Activated naive CD4-positive, alpha-beta T cell treated with anti-CD3 and anti-CD28 coated beads for 36 hours (primary cell): ENCODE data around the gene MYO9A. TPM values are rescaled to one million over a fixed set of nuclear protein-coding genes. Genes with fewer than 3 reads are reported as not detected.

ENCODE experiments used
- CTCF ChIA-PET: fragments of 350-600 bp; sonication (Branson Sonifier 250); formaldehyde crosslinking; loops from one replicate; lab custom pipeline; 2021; ENCODE audit warnings: antibody characterized with exemption; lab: Charles Lee
- DNase-seq: peaks from one replicate; pipeline ENCODE4 v3.0.0-alpha.2; 2020
- H3K27ac Mint-ChIP-seq: one replicate; pipeline ENCODE4 v1.8.0; 2021; ENCODE audit warnings: mild to moderate bottlenecking, mixed read lengths
- H3K27me3 Mint-ChIP-seq: one replicate; pipeline ENCODE4 v1.8.0; 2021; ENCODE audit warnings: low read depth, mixed read lengths
- H3K36me3 Mint-ChIP-seq: one replicate; pipeline ENCODE4 v1.8.0; 2021; ENCODE audit warnings: low read depth, mixed read lengths
- H3K4me1 Mint-ChIP-seq: one replicate; pipeline ENCODE4 v1.8.0; 2021; ENCODE audit warnings: low read depth, mixed read lengths
- H3K4me3 Mint-ChIP-seq: one replicate; pipeline ENCODE4 v1.8.0; 2021; ENCODE audit warnings: mild to moderate bottlenecking, moderate library complexity, mixed read lengths
- H3K9me3 Mint-ChIP-seq: one replicate; pipeline ENCODE4 v1.8.0; 2021; ENCODE audit warnings: mixed read lengths
- intact Hi-C: fragments of 100-400 bp; cut with micrococcal nuclease; formaldehyde crosslinking; loops from one replicate; pipeline ENCODE4 v1.15.1; 2023
- total RNA-seq, 2 experiments: library from RNA; stranded (reverse); gene quantifications; one replicate each; pipeline ENCODE4 v1.2.3, GENCODE V29; 2021

Gene MYO9A
- total RNA-seq, 2 experiments from 2014 or later: 9.5 to 10.0 TPM

GRCh38 chr15:71813723-71814470, 304.1 kb downstream of the MYO9A start:
- H3K36me3 Mint-ChIP-seq: no peaks in the 10 kb centered on the region
- peaks cover 6% of the 10 kb centered on the region for H3K9me3 Mint-ChIP-seq
- intact Hi-C loops: no loop called here
- no peak for DNase-seq
- CTCF ChIA-PET: no interaction called here
- H3K4me3 Mint-ChIP-seq: no peak overlapping the region
- no peaks in the 10 kb centered on the region for H3K4me1 Mint-ChIP-seq
- H3K27me3 Mint-ChIP-seq: no peaks in the 10 kb centered on the region
- no peak overlapping the region for H3K27ac Mint-ChIP-seq

GRCh38 chr15:71812966-71813722, 304.8 kb downstream of the MYO9A start:
- no peaks in the 10 kb centered on the region for H3K36me3 Mint-ChIP-seq
- no peaks in the 10 kb centered on the region for H3K4me1 Mint-ChIP-seq
- H3K27ac Mint-ChIP-seq: no peak overlapping the region
- no peak overlapping the region for H3K4me3 Mint-ChIP-seq
- no peaks in the 10 kb centered on the region for H3K27me3 Mint-ChIP-seq
- H3K9me3 Mint-ChIP-seq: peaks cover 2% of the 10 kb centered on the region
- DNase-seq: no peak
- intact Hi-C loops: no loop called here
- CTCF ChIA-PET: no interaction called here

- Mint-ChIP-seq H3K27ac (no peak overlapping the region), H3K9me3 (no peaks in the 10 kb centered on the region), H3K4me1 (no peaks in the 10 kb centered on the region), H3K4me3 (no peak overlapping the region), H3K27me3 (no peaks in the 10 kb centered on the region), H3K36me3 (no peaks in the 10 kb centered on the region)
- no peak for DNase-seq
- intact Hi-C loops: no loop called here
- CTCF ChIA-PET: no interaction called here
Observed at GRCh38 chr15:71811752-71812735, 305.9 kb downstream of the MYO9A start.

GRCh38 chr15:71811036-71811736, 306.8 kb downstream of the MYO9A start:
- H3K4me1 Mint-ChIP-seq: no peaks in the 10 kb centered on the region
- no peak for DNase-seq
- no peaks in the 10 kb centered on the region for H3K9me3 Mint-ChIP-seq
- H3K4me3 Mint-ChIP-seq: no peak overlapping the region
- no peak overlapping the region for H3K27ac Mint-ChIP-seq
- intact Hi-C loops: no loop called here
- H3K27me3 Mint-ChIP-seq: no peaks in the 10 kb centered on the region
- CTCF ChIA-PET: interaction anchor here (0.6 kb wide), 1 partner anchor 1002 kb away, joined by 3 read pairs; no protein-coding TSS in a partner anchor
- no peaks in the 10 kb centered on the region for H3K36me3 Mint-ChIP-seq

- no peak within 1 kb of the TSS for H3K27ac Mint-ChIP-seq
- CTCF ChIA-PET: interaction anchor here (0.6 kb wide), 2 partner anchors 367 to 1001 kb away, joined by 3 read pairs; no protein-coding TSS in a partner anchor
- intact Hi-C loops: no loop called here
- H3K36me3 Mint-ChIP-seq: no peaks in the 10 kb centered on the region
- no peak within 1 kb of the TSS for H3K4me3 Mint-ChIP-seq
- no peaks in the 10 kb centered on the region for H3K9me3 Mint-ChIP-seq
- DNase-seq: no peak
- no peaks in the 10 kb centered on the region for H3K27me3 Mint-ChIP-seq
- H3K4me1 Mint-ChIP-seq: no peaks in the 10 kb centered on the region
Observed at GRCh38 chr15:71810256-71811035, 307.5 kb downstream of the MYO9A start, which contains the start of gene NR2E3. Gene NR2E3 (plus strand): TSS chr15:71810554. CDS start chr15:71810744, 190 bp downstream.

GRCh38 chr15:71809346-71809745, 308.6 kb downstream of the MYO9A start:
- CTCF ChIA-PET: no interaction called here
- Mint-ChIP-seq H3K36me3 (no peaks in the 10 kb centered on the region), H3K4me3 (no peak overlapping the region), H3K9me3 (no peaks in the 10 kb centered on the region), H3K4me1 (no peaks in the 10 kb centered on the region), H3K27ac (no peak overlapping the region), H3K27me3 (no peaks in the 10 kb centered on the region)
- no peak for DNase-seq
- intact Hi-C loops: no loop called here

- H3K4me1 Mint-ChIP-seq: no peaks in the 10 kb centered on the region
- H3K36me3 Mint-ChIP-seq: no peaks in the 10 kb centered on the region
- no peak overlapping the region for H3K27ac Mint-ChIP-seq
- H3K4me3 Mint-ChIP-seq: no peak overlapping the region
- DNase-seq: no peak
- no peaks in the 10 kb centered on the region for H3K9me3 Mint-ChIP-seq
- intact Hi-C loops: no loop called here
- CTCF ChIA-PET: no interaction called here
- H3K27me3 Mint-ChIP-seq: no peaks in the 10 kb centered on the region
Observed at GRCh38 chr15:71808311-71809020, 309.5 kb downstream of the MYO9A start.

GRCh38 chr15:71807691-71808091, 310.3 kb downstream of the MYO9A start:
- Mint-ChIP-seq H3K36me3 (no peaks in the 10 kb centered on the region), H3K27me3 (peaks cover 2% of the 10 kb centered on the region), H3K9me3 (no peaks in the 10 kb centered on the region), H3K4me1 (no peaks in the 10 kb centered on the region), H3K27ac (no peak overlapping the region), H3K4me3 (no peak overlapping the region)
- intact Hi-C loops: no loop called here
- no peak for DNase-seq
- CTCF ChIA-PET: interaction anchor here (0.8 kb wide), 1 partner anchor 64 kb away, joined by 5 read pairs; no protein-coding TSS in a partner anchor

GRCh38 chr15:71807125-71807629, 310.8 kb downstream of the MYO9A start:
- no peaks in the 10 kb centered on the region for H3K4me1 Mint-ChIP-seq
- H3K9me3 Mint-ChIP-seq: no peaks in the 10 kb centered on the region
- intact Hi-C loops: no loop called here
- no peak overlapping the region for H3K27ac Mint-ChIP-seq
- H3K27me3 Mint-ChIP-seq: peaks cover 5% of the 10 kb centered on the region
- CTCF ChIA-PET: interaction anchor here (0.8 kb wide), 1 partner anchor 63 kb away, joined by 5 read pairs; no protein-coding TSS in a partner anchor
- DNase-seq: no peak
- H3K36me3 Mint-ChIP-seq: no peaks in the 10 kb centered on the region
- no peak overlapping the region for H3K4me3 Mint-ChIP-seq

GRCh38 chr15:71806452-71806931, 311.5 kb downstream of the MYO9A start:
- intact Hi-C loops: no loop called here

More at GRCh38 chr15:71806452-71806931, 311.5 kb downstream of the MYO9A start:
- no peaks in the 10 kb centered on the region for H3K4me1 Mint-ChIP-seq
- no peaks in the 10 kb centered on the region for H3K36me3 Mint-ChIP-seq
- no peaks in the 10 kb centered on the region for H3K9me3 Mint-ChIP-seq
- H3K27me3 Mint-ChIP-seq: peaks cover 5% of the 10 kb centered on the region
- CTCF ChIA-PET: no interaction called here
- DNase-seq: no peak
- no peak overlapping the region for H3K27ac Mint-ChIP-seq
- H3K4me3 Mint-ChIP-seq: no peak overlapping the region
